Measurements from ENCODE around the gene MREG.

MREG gene

DNA sequence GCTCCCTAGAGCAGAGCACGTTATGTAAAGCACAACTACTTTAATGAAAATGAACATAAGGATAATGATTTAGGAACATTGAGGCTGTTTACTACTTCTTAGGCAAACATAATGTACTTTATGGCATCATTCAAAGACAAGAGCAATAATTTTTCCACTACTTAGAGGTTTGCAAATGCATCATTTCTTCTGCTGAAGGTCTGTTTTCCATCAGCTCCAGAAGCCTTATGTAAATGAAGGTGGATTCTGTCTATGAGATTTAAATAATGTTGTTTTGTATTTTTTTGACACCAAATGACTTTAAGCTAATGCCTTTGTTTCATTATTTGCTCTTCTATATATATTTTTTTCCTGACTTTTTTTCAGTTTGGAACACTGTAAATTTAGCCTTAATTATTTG lies 28.1 kb downstream of the MREG start:
- no peak for DNase-seq (ENCODE audit: low spot score)
- TF ChIP-seq, protein P1, sequence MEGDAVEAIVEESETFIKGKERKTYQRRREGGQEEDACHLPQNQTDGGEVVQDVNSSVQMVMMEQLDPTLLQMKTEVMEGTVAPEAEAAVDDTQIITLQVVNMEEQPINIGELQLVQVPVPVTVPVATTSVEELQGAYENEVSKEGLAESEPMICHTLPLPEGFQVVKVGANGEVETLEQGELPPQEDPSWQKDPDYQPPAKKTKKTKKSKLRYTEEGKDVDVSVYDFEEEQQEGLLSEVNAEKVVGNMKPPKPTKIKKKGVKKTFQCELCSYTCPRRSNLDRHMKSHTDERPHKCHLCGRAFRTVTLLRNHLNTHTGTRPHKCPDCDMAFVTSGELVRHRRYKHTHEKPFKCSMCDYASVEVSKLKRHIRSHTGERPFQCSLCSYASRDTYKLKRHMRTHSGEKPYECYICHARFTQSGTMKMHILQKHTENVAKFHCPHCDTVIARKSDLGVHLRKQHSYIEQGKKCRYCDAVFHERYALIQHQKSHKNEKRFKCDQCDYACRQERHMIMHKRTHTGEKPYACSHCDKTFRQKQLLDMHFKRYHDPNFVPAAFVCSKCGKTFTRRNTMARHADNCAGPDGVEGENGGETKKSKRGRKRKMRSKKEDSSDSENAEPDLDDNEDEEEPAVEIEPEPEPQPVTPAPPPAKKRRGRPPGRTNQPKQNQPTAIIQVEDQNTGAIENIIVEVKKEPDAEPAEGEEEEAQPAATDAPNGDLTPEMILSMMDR (IDR thresholded peaks at IDR 0.05; ENCODE audit: extremely low read depth, missing control alignments), result no peak

DNA sequence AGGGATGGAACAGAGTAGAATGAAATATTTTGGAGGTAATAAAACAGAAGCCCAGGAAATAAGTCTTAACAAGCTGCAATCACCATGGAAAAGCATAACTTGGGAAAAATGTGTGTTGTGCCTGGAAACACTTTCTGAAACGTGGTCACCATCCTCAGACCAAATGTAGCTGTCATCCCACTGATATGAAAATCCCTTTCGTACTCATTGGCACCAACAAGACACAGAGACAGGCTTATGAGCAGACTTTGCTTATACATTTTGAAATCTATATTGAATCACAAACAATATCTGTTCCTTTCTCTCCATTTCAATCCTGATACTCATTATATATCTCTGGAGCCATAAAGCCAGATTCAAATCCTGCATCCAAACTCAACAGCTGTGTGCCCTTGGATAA lies 28.7 kb downstream of the MREG start:
- no peak for DNase-seq (ENCODE audit: low spot score)
- TF ChIP-seq, protein P1 (IDR thresholded peaks at IDR 0.05; ENCODE audit: extremely low read depth, missing control alignments), result no peak

DNA sequence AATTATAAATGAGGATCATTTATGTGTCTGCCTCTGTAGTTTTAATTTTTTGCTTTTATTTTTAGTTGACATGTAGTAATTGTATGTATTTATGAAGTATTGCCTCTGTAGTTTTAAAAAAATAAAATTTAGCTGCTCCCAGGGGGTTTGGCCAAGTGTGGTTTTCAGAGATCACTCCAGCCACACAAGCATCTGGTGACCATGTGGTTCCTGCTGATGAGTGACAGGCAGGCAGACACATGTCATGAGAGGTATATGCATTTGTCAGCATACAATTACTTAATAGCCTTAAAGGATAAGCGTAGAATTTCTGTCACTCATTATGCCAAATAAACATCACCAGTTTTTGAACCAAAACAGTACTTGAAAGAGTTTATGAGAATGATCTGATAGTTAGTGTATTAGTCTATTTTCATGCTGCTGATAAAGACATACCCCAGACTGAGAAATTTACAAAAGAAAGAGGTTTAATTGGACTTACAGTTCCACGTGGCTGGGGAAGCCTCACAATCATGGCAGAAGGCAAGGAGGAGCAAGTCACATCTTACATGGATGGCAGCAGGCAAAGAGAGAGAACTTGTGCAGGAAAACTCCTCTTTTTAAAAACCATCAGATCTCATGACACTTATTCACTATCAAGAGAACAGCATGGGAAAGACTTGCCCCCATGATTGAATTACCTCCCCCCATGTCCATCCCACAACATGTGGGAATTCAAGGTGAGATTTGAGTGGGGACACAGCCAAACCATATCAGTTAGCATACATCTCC lies 29.6 kb downstream of the MREG start:
- peak; percentile 32 for DNase-seq (ENCODE audit: low spot score)
- TF ChIP-seq, protein P1 (IDR thresholded peaks at IDR 0.05; ENCODE audit: extremely low read depth, missing control alignments), result no peak

DNA sequence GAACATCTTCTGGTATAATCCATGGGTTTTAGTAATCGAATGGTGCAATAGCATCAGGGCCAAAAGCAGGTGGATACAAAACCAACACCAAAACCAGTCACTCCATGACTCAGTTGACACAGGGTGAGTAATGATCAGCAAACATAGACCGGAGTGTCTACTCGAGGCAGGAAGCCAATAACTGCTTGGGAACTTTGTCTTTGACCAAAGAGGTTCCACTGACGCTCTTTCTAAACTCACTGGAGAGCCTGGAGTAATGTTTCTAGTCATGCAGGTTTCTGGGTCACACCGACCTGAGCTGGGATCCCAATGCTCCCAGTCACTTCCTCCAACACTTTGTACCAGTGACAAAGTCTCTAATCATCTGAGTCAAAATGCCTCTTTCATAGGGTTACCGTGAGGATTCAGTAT lies 30.9 kb downstream of the MREG start:
- peak; percentile 22 for DNase-seq (ENCODE audit: low spot score)
- TF ChIP-seq, protein P1 (IDR thresholded peaks at IDR 0.05; ENCODE audit: extremely low read depth, missing control alignments), result no peak

DNA sequence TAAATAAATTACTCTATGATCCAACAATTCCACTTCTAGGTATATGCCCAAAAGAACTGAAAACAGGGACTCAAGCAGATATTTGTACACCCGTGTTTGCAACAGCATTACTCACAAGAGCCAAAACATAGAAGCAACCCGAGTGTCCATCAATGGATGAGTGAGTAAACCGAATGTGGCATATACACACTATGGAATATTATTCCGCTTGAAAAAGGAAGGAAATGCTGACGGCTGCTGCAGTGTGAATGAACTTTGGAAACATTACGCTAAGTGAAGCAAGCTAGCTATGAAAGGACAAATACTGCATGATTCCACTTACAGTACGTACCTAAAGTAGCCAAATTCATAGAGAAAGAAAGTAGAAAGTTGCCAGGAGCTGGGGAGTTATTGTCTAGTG lies 32.2 kb downstream of the MREG start:
- no peak for DNase-seq (ENCODE audit: low spot score)
- TF ChIP-seq, protein P1 (IDR thresholded peaks at IDR 0.05; ENCODE audit: extremely low read depth, missing control alignments), result no peak

DNA sequence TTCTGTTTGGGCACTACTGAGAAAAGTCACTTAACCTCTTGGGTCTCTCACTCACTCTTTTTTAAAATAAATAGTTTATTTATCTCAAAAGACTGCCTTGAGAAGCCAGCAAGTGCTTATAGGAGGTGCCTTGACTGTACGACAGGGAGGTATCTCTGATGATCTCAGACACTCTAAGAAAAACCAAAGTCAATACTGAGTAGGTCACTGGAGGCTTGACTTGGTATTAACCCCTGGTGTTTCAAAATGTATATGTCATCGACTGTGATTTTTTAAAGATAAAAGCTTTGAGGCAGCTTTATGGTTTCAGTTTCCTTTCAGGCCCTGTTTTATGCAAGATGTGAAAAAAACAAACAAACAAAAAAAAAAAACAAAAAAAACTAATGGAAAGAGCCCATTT lies 33.7 kb downstream of the MREG start:
- TF ChIP-seq, protein P1 (IDR thresholded peaks at IDR 0.05; ENCODE audit: extremely low read depth, missing control alignments), result no peak
- peak; percentile 69 for DNase-seq (ENCODE audit: low spot score)

DNA sequence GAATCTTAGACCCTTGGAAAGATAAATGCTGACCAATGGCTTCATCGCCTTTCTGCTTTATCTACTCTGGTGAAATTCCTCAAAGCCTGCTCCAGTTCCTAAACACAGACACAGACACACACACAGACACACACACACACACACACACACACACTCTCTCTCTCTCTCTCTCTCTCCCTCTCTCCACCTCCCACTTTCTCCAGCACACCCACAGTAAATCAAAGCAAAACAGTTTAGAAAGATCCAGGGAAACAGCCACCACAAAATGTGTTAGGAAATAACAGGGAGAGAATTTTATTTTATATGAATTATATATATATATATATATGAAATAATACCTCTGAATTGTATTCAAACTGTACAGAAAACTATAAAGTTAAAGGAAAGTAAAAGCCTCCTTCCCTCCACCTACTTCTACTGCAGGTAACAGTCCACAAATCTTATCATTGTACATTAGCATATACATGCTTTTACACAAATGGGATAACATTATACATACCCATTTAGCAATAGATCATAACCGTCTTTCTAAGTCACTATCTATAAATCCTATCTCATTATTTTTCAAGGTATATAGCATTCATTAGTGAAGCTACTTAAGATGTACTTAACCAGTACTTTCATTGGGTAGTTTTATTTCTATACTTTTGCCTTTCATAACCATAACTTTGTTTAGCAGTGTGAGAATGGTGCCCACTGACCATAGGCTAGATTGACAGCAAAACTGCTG lies 38.5 kb downstream of the MREG start:
- DNase-seq (ENCODE audit: low spot score), result no peak
- TF ChIP-seq, protein P1 (IDR thresholded peaks at IDR 0.05; ENCODE audit: extremely low read depth, missing control alignments), result no peak
